IPS-15b (cell line): ENCODE measurements around the gene SPOCK1.
"Not testable (repeated sequence)": the region's sequence is repeated elsewhere in the genome, so short reads cannot be mapped to it uniquely, and the experiment has no call there.

Source experiments
- H3K27me3 ChIP-seq: one replicate; pipeline ENCODE4 v1.6.1; 2013; ENCODE audit warnings: low read length; ENCODE audit not compliant: control insufficient read depth, insufficient read depth
- H3K36me3 ChIP-seq: one replicate; pipeline ENCODE4 v1.6.1; 2013; ENCODE audit warnings: low read length; ENCODE audit not compliant: control insufficient read depth, insufficient read depth
- H3K4me1 ChIP-seq: one replicate; pipeline ENCODE4 v1.6.1; 2013; ENCODE audit warnings: mild to moderate bottlenecking, low read length; ENCODE audit not compliant: control insufficient read depth, insufficient read depth
- H3K4me3 ChIP-seq: one replicate; pipeline ENCODE4 v1.5.1; 2013; ENCODE audit warnings: low read depth, low read length
- H3K9ac ChIP-seq: one replicate; pipeline ENCODE4 v1.6.1; 2013; ENCODE audit warnings: low read depth, mild to moderate bottlenecking, low read length
- H3K9me3 ChIP-seq: one replicate; pipeline ENCODE4 v1.6.1; 2013; ENCODE audit warnings: mild to moderate bottlenecking, low read length; ENCODE audit not compliant: control insufficient read depth, insufficient read depth

Gene SPOCK1

GRCh38 chr5:136953346-136954069, 545.6 kb downstream of the SPOCK1 start:
- H3K4me1 ChIP-seq, H3K9me3 ChIP-seq, H3K9ac ChIP-seq, H3K27me3 ChIP-seq, H3K36me3 ChIP-seq: not testable (repeated sequence)
- peak overlapping the region; percentile 18 for H3K4me3 ChIP-seq

DNA sequence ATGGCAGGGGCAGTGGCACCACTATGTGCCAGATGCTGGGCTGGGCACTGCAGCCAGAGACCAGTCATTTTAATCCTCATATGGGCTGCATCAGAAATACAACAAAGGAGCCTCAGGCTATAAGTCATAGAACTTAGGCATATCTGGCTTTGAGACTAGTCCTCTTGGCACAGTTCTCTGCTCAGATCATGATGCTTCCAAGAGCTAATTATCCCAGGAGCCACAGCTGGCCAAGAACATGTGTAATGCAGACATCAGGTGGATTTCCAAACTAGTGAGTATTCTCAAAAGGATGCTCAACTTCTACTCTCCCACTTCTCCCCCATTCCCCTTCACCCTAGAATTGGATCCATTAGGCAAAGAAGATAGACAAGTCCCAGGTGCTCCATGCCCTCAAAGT, 571.6 kb downstream of the SPOCK1 start:
- Histone ChIP-seq H3K9me3 (no peaks in the 10 kb centered on the region), H3K4me1 (no peaks in the 10 kb centered on the region), H3K4me3 (no peak overlapping the region), H3K36me3 (no peaks in the 10 kb centered on the region), H3K27me3 (no peaks in the 10 kb centered on the region), H3K9ac (no peak overlapping the region)

DNA sequence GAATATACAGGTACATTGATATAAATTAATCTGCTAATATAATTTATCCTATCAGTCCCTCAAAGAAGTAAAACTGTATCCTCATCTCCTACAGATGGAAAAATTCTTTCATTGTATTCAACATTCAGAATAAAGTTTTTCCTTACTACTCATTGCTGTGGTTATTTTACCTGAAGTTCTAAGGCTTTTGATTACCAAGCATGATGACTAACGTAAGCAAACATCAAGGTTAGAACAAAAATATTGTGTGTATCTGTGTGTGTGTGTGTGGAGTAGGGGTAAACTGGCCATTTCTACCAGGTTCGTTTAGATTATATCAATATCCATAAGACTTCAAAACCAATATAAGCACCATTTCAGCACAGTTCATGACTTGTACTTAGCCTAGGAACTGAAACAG, 573.1 kb downstream of the SPOCK1 start:
- Histone ChIP-seq H3K27me3 (no peaks in the 10 kb centered on the region), H3K4me1 (no peaks in the 10 kb centered on the region), H3K9ac (no peak overlapping the region), H3K9me3 (no peaks in the 10 kb centered on the region), H3K36me3 (no peaks in the 10 kb centered on the region), H3K4me3 (no peak overlapping the region)
